SH-SY5Y (cell line): Measurements from ENCODE around the gene TMEM91.

ENCODE experiments used
- GATA2 ChIP-seq: IDR thresholded peaks from 2 replicates; pipeline ENCODE4 v1.6.1; 2011; ENCODE audit warnings: mild to moderate bottlenecking, low read depth, low read length
- GATA3 ChIP-seq: IDR thresholded peaks from 2 replicates; pipeline ENCODE4 v1.6.1; 2011; ENCODE audit warnings: low read depth, mild to moderate bottlenecking, low read length, moderate library complexity

TMEM91 gene

GRCh38 chr19:41362143-41362847 is 14.0 kb upstream of the TMEM91 start:
- TF ChIP-seq GATA3 (no peak), GATA2 (no peak)

GRCh38 chr19:41363371-41363752 is 13.0 kb upstream of the TMEM91 start:
- TF ChIP-seq GATA3 = no peak
- no peak for TF ChIP-seq GATA2

GRCh38 chr19:41363753-41364523 is 12.4 kb upstream of the TMEM91 start, which contains the start of gene B9D2:
Gene B9D2, minus strand, starts transcription at chr19:41364149. Its CDS starts 630 bp downstream, at chr19:41363519.
- TF ChIP-seq GATA2 = no peak
- TF ChIP-seq GATA3 = no peak

GRCh38 chr19:41364524-41365391 is 11.6 kb upstream of the TMEM91 start:
- TF ChIP-seq GATA2 = no peak
- TF ChIP-seq GATA3 = no peak

- TF ChIP-seq GATA3 = no peak
- no peak for TF ChIP-seq GATA2
These were observed 10.2 kb upstream of the TMEM91 start for GRCh38 chr19:41366089-41366488.

GRCh38 chr19:41367848-41368301 is 8.5 kb upstream of the TMEM91 start:
- TF ChIP-seq GATA2 = no peak
- no peak for TF ChIP-seq GATA3

- TF ChIP-seq GATA2 (no peak), GATA3 (no peak)
These were observed 6.6 kb upstream of the TMEM91 start for GRCh38 chr19:41369769-41370168.

GRCh38 chr19:41371541-41371940 is 4.8 kb upstream of the TMEM91 start:
- no peak for TF ChIP-seq GATA2
- TF ChIP-seq GATA3 = no peak

- no peak for TF ChIP-seq GATA3
- no peak for TF ChIP-seq GATA2
These were observed 3.8 kb upstream of the TMEM91 start for GRCh38 chr19:41372501-41372900.

- no peak for TF ChIP-seq GATA3
- no peak for TF ChIP-seq GATA2
These were observed 2.3 kb upstream of the TMEM91 start for GRCh38 chr19:41373993-41374392.

GRCh38 chr19:41376998-41377365 is 649 bp downstream of the TMEM91 start:
- TF ChIP-seq GATA2 (no peak), GATA3 (no peak)

GRCh38 chr19:41377977-41378709 is 1.8 kb downstream of the TMEM91 start:
- TF ChIP-seq GATA3 (no peak), GATA2 (no peak)

- TF ChIP-seq GATA3 = no peak
These were observed 8.0 kb downstream of the TMEM91 start for GRCh38 chr19:41384351-41384750.
